Activated T-helper 1 cell treated with anti-CD3 and anti-CD28 coated beads, Interleukin-2, amount 50 U/mL, for 16 hours (primary cell): Measurements from ENCODE around the gene PDIA2.

Experiments used
- DNase-seq, 2 donors: peaks; one replicate each; pipeline ENCODE4 v3.0.0-alpha.2; 2020; ENCODE audit warnings: low read depth in 1 of 2, low spot score in 1 of 2

The PDIA2 gene

DNA sequence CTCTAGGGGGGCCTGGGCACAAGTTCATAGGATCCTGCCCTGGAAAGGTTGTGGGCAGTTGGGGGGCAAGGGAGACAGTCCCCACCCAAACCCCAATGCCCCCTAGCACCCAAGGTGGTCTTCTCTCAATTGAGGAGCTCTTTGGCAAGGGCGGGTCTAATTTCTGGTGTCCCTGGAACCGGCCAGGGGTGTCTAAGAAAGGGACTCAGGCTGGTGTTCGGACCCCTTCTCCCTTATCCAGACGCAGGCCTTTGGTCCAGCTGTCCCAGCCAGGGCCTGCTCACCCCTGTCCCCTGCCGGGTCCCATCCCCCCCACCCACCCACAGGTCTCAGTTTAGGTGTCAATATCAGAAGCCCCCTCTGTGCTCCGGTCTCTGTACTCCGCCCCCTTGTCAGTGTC, 3.4 kb upstream of the PDIA2 start:
- DNase-seq: no peak

DNA sequence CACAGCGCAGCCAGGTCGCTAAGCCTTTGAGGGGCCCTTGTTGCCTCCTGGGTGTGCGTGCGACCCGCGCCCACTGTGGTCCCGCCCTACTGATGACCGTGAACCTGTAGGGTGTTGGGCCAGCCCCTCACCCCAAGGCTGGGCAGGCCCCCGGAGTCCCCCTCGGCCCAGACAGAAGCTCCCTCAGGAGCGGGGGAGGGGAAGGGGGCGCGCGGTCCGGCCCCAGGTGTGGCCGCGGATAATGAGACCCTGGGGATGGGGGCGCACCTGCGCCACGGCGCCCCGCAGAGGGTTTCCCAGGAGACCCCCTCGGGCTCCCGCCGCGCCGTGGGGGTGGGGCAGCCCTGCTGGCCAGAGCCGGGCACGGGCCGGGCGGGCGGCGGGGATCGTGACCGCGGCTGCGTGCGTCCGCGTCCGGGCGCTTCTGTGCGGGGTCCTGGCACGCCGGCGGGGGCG, 2.9 kb upstream of the PDIA2 start:
- DNase-seq: no peak

DNA sequence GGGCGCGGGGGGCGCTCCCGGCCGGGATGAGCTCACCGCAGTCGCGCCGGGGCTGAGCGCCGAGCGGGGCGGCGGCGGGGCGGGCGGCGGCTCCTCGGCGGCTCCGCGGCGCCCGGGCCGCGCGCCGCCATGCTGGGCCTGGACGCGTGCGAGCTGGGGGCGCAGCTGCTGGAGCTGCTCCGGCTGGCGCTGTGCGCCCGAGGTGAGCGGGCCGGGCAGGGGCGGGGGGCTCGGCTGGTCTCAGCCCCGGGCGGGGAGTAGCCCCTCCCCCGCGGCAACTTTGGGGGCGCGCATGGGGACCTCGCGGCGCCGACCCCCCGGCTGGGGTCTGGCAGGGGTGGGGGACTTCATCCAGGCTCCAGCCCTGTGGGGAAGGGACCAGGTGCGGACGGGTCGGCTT, 2.4 kb upstream of the PDIA2 start, which contains the start of gene ARHGDIG:
ARHGDIG (plus strand) TSS at position 40 of the 400 bp plus-strand sequence; CDS start at position 130, 90 bp downstream.
- DNase-seq: no peak

DNA sequence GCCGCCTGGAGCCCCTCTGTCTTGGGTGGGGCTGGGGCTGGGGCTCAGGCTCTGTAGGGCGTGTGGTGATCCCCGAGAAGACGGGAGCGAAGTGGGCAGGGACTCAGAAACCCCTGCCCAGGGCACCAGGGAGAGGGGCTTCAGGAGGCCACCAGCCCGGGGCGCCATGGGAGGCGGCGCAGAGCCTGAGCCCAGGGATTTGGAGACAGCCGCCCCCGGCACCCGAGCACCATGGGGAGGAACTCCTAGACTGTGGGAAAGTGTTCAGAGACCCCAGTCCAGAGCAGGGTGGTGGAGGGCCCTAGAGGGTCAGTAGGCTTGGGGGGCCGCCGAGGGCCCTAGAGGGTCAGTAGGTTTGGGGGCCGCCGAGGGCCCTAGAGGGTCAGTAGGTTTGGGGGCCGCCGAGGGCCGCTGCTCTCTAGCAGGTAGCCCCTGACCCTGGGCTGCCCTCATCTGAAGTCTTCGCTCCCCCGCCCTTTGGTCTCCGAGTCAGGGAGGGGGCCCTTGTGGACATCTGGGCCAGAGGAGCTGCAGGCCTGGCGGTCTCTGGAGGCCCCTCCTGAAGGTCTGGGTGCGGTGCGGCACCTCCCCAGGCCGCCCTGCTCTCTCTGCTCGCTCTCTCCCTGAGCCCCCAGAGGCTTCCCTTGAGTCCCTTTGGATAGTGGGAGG, 1.8 kb upstream of the PDIA2 start:
- no peak for DNase-seq

DNA sequence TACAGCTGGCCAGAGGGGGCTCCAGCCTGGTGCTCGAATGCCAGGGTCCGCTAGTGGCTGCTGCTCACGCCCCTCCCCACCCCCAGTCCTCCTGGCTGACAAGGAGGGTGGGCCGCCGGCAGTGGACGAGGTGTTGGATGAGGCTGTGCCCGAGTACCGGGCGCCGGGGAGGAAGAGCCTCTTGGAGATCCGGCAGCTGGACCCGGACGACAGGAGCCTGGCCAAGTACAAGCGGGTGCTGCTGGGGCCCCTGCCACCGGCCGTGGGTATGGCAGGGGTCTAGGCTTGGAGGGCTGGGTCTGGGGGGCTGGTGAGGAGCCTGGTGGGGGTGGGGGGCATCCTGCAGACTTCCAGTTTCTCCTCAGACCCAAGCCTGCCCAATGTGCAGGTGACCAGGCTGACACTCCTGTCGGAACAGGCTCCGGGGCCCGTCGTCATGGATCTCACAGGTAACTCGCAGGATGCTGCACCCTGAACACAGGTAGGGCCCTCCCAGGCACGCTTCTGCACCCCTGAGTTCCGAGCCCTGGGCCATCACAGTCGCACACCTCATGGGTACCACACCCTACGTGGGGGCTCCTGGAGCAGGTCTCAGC, 1.2 kb upstream of the PDIA2 start:
- no peak for DNase-seq

DNA sequence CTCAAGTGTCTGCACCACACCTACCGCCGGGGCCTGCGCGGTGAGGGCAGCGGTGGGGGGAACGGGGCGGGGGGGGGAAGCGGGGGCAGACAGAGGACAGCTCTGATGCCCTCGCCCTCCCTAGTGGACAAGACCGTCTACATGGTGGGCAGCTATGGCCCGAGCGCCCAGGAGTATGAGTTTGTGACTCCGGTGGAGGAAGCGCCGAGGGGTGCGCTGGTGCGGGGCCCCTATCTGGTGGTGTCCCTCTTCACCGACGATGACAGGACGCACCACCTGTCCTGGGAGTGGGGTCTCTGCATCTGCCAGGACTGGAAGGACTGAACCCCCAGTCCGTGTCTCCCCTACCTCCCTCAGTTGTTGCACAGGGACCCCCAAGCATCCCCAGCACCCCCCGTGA, 473 bp upstream of the PDIA2 start:
- no peak for DNase-seq

DNA sequence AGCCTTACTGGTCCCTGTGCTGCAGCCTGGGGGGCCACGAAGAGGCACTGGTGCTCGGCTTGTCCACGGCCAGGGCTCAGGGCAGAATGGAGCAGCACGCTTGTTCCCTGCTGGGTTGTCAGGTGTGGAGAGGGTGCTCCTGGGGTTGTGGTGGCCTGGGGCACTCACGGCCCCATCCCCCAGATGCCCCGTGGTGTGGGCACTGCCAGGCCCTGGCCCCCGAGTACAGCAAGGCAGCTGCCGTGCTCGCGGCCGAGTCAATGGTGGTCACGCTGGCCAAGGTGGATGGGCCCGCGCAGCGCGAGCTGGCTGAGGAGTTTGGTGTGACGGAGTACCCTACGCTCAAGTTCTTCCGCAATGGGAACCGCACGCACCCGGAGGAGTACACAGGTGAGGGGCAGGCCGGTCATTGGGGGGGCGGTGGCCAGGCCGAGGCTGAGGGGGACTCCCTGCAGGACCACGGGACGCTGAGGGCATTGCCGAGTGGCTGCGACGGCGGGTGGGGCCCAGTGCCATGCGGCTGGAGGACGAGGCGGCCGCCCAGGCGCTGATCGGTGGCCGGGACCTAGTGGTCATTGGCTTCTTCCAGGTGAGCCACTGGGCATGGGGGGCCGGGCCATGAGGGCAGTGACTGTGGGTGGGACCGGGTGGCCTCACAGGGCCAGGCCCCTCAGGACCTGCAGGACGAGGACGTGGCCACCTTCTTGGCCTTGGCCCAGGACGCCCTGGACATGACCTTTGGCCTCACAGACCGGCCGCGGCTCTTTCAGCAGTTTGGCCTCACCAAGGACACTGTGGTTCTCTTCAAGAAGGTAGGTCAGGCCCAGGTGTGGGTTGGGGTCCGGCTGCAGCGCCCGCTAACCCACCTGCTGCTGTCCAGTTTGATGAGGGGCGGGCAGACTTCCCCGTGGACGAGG, 1.5 kb downstream of the PDIA2 start:
- DNase-seq: no peak

- DNase-seq: no peak
Observed at GRCh38 chr16:285146-286055, 2.4 kb downstream of the PDIA2 start.

DNA sequence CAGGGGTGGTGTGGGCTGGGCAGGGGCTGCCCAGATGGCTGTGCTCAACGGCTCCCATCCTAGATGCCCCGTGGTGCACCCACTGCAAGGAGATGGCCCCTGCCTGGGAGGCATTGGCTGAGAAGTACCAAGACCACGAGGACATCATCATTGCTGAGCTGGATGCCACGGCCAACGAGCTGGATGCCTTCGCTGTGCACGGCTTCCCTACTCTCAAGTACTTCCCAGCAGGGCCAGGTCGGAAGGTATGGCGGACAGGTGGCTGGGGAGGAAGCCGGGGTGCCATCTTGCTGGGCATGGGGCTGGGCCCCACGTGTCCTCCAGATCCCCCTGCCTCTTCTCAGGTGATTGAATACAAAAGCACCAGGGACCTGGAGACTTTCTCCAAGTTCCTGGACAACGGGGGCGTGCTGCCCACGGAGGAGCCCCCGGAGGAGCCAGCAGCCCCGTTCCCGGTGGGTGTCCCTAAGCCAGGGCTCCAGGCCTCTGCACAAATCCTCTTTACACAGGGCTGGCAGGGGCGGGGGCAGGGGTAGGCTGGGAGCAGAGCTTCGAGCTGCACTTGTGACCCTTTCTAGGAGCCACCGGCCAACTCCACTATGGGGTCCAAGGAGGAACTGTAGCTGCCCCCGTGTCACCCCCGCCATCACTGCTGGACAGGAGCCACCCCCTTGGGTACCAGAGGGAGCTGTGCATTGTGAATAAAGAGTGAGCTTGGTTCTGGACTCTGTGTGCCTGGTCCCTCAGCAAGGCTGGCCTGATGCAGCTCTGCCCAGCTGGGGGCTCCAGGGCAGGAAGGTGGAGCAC, 3.7 kb downstream of the PDIA2 start:
- no peak for DNase-seq

GRCh38 chr16:287298-287811, 4.4 kb downstream of the PDIA2 start:
- no peak for DNase-seq

DNA sequence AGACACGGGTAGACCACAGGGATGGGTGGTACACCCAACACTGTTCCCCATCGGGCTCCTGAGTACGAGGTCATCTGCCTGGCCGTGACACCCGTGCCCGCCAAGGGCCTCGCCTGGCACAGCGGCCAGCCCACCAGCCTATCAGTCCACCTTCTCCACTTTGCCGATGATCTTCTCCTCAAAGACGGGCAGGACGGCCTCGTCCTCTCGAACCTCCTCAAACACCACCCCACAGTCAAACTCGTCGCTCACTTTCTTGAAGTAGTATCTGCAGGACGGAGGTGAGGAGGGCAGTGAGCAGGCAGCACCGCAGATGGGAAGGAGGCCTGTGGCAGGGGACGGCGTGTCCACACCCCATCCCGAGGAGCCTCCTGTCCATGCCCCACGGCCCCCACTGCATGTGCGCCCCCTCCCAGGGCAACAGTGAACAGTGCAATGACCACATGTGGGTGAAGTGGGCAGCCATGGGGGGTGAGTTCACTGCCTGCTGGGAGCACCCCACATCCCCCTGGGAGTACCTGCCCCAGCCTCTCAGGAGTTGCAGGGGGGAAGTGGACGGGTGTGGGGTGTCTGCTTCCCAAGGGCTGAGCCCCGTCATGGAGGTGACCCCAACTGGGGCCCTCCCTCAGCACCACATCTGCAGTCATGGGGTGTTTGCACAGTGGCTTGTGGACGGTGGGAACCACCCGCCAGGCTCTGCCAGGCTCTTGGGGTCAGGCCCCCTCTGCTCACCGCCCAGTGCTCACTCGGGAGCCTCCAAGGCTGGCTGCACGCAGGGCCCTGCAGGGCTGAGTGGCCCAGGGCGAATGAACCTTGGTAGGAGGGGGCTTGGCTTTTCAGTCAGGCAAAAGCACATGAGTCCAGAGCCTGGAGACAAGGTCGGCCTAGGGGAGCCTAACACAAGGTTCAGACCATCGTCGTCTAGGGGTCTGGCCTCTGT, 5.3 kb downstream of the PDIA2 start:
- no peak for DNase-seq

DNA sequence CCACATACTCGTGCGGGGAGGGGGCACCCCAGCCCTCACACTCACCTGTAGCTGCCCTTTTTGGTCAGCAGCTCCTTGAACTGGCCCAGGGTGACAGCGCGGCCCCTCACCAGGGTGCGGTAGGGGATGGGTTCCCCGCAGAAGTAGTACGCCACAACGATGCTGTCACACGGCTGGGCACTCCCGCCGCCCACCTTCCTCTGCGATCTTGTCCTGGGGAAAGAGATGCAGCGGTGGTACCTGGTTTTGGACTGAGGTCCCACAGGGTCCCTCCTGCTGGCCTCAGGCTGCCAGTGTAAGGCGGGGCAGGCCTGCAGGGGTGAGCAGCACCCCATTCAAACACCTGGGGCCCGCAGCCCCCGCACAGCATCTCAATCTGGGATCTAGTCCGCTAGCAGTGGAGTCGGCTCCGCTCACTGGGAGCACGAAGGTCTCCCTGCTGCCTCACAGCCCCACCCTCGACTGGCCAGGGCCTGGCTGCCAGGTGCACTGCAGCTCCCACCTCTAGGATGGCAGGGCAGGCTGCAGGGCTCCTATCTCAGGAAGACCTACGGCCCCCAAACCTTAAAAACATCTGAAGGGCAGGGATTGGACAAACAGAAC, 6.5 kb downstream of the PDIA2 start:
- DNase-seq: no peak

DNA sequence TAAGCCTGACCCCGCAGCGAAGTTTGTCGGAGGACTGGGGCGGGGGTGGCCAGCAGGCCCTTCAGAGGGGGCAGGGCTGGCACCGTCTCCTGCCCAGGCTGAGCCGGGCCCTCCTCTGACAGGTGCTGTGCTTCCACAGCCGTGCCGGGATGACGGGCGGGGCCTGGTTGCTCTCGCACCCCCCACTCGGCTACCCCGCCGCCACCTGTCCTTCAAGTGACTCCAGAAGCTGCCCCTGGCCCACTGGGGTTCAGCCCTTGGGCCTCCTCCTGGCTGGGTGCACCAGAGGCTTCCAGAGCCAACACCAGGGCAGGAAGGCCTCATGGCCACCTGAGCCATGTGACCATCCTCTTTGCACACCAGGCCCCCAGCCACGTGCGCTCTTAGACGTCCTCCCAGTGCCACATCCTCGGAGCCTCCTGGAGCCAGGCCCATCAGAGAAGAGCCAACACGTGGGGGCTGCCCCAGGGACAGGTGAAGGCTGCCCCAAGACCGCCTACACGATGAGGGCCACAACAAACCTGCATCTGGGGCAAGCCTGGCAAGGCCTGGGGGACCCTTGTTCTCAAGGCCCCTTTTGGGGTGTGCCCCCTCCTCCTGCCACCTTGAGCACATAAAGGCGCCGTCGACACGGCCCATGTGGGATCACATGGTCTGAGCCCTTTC, 7.2 kb downstream of the PDIA2 start:
- no peak for DNase-seq

DNA sequence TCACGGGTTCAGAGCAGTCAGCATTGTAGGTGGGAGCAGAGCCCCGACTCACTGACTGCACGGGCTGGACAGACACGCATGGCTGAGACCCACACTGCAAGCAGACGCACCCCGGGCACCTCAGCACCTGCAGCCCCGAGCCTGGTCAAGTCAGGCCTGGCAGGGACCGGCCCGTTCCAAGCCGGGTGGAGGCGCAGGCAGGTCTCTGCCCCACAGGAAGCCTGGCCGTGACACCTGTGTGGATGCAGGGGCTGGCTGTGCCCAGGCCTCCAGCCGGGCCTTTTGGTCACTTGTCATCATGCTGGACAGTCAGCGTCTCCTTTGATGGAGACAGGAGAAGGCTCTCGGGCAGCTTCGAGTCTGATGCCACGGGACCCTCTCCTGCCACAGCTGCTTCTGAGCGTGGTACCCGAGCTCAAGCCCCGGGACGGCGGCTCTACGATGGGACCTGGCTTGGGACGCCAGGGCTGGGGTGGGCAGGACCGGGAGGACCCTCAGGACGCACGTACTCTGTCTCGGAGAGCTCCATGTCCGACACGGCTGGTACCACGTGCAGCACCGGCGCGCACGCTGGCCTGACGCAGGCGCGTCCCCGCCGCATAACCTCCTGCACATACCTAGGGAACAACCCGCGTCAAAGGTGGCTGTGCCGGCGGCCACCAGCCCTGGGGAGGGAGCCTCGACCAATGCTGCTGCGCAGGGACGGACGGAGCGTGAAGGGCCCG, 7.9 kb downstream of the PDIA2 start:
- DNase-seq: no peak

- no peak for DNase-seq
Observed at GRCh38 chr16:291539-291938, 8.6 kb downstream of the PDIA2 start.

- no peak for DNase-seq
Observed at GRCh38 chr16:293043-293775, 10.2 kb downstream of the PDIA2 start.
